GM23338 (cell line): ENCODE results near the gene AOC3. TPM values are rescaled to one million over a fixed set of nuclear protein-coding genes. Genes with fewer than 3 reads are reported as not detected.
A peak's percentile ranks its signal among the peaks of the same experiment; 100 is the strongest.

Source experiments
- ATAC-seq: fragments of 200-7000 bp; cut with Tn5 transposase; 3 replicates; pipeline ENCODE4 v1.9.1; 2020
- DNase-seq: peaks from one replicate; pipeline ENCODE4 v3.0.0-alpha.2; 2015; ENCODE audit warnings: low spot score
- H2AFZ ChIP-seq: fragments of 200-600 bp; sonication (generic); 2 replicates; pipeline ENCODE4 v1.8.0; 2016; ENCODE audit warnings: antibody characterized with exemption, mild to moderate bottlenecking, moderate library complexity
- H3F3A ChIP-seq: fragments of 200-600 bp; sonication (generic); replicated peaks from 2 replicates; pipeline ENCODE4 v1.8.0; 2017; ENCODE audit warnings: antibody characterized with exemption, mixed run types, low read depth
- H3K27ac ChIP-seq: fragments of 200-600 bp; sonication (generic); 2 replicates; pipeline ENCODE4 v1.6.1; 2016; ENCODE audit warnings: low read depth
- H3K27me3 ChIP-seq: fragments of 200-600 bp; sonication (generic); 2 replicates; pipeline ENCODE4 v1.8.0; 2016; ENCODE audit warnings: mild to moderate bottlenecking, mixed run types, moderate library complexity; ENCODE audit not compliant: insufficient read depth
- H3K36me3 ChIP-seq: fragments of 200-600 bp; sonication (generic); 2 replicates; pipeline ENCODE4 v1.8.0; 2016; ENCODE audit warnings: mild to moderate bottlenecking; ENCODE audit not compliant: insufficient read depth
- H3K4me1 ChIP-seq: fragments of 200-600 bp; sonication (generic); 2 replicates; pipeline ENCODE4 v1.8.0; 2016; ENCODE audit warnings: mild to moderate bottlenecking, moderate library complexity; ENCODE audit not compliant: insufficient read depth
- H3K4me2 ChIP-seq: fragments of 200-600 bp; sonication (generic); 2 replicates; pipeline ENCODE4 v1.7.1; 2017; ENCODE audit warnings: mixed run types
- H3K4me3 ChIP-seq: fragments of 200-600 bp; sonication (generic); 2 replicates; pipeline ENCODE4 v1.6.1; 2016; ENCODE audit warnings: mixed run types
- H3K79me2 ChIP-seq: fragments of 200-600 bp; sonication (generic); replicated peaks from 2 replicates; pipeline ENCODE4 v1.8.0; 2017; ENCODE audit warnings: mild to moderate bottlenecking; ENCODE audit not compliant: insufficient read depth
- H3K9me2 ChIP-seq: fragments of 200-600 bp; sonication (generic); 2 replicates; pipeline ENCODE4 v1.8.0; 2017; ENCODE audit not compliant: insufficient read depth
- H4K20me1 ChIP-seq: fragments of 200-600 bp; sonication (generic); replicated peaks from 2 replicates; pipeline ENCODE4 v1.8.0; 2017; ENCODE audit warnings: mild to moderate bottlenecking; ENCODE audit not compliant: insufficient read depth
- H3K27ac Mint-ChIP-seq: 2 replicates; pipeline ENCODE4 v1.8.0; 2020; ENCODE audit warnings: inconsistent platforms, mild to moderate bottlenecking, moderate library complexity, mixed read lengths
- H3K27me3 Mint-ChIP-seq: 3 replicates; pipeline ENCODE4 v1.8.0; 2022; ENCODE audit warnings: low read depth, mild to moderate bottlenecking, moderate library complexity, mixed read lengths, inconsistent platforms; ENCODE audit not compliant: insufficient read depth, poor library complexity
- H3K36me3 Mint-ChIP-seq: 3 replicates; pipeline ENCODE4 v1.8.0; 2021; ENCODE audit warnings: low read depth, mild to moderate bottlenecking, inconsistent platforms, moderate library complexity, mixed read lengths
- H3K4me1 Mint-ChIP-seq: 3 replicates; pipeline ENCODE4 v1.8.0; 2020; ENCODE audit warnings: mild to moderate bottlenecking, inconsistent platforms, mixed read lengths
- H3K4me3 Mint-ChIP-seq: 3 replicates; pipeline ENCODE4 v1.8.0; 2021; ENCODE audit warnings: moderate library complexity, mild to moderate bottlenecking, inconsistent platforms, mixed read lengths
- H3K9me3 Mint-ChIP-seq: 3 replicates; pipeline ENCODE4 v1.8.0; 2020; ENCODE audit warnings: moderate library complexity, mild to moderate bottlenecking, inconsistent platforms, mixed read lengths
- CREB1 ChIP-seq: fragments of 250-450 bp; sonication (Bioruptor Pico); IDR thresholded peaks from 2 replicates; pipeline ENCODE4 v1.5.0; 2020; ENCODE audit warnings: low read depth, mild to moderate bottlenecking, moderate library complexity
- EZH2 ChIP-seq: fragments of 200-600 bp; sonication (generic); IDR thresholded peaks from one replicate; pipeline ENCODE4 v1.8.0; 2017; ENCODE audit warnings: antibody characterized with exemption, mild to moderate bottlenecking, low read depth; ENCODE audit not compliant: unreplicated experiment
- EZH2phosphoT487 ChIP-seq: fragments of 200-600 bp; sonication (generic); IDR thresholded peaks from one replicate; pipeline ENCODE4 v1.8.1; 2018; ENCODE audit warnings: antibody characterized with exemption; ENCODE audit not compliant: unreplicated experiment
- JUNB ChIP-seq: IDR thresholded peaks from one replicate; pipeline ENCODE4 v1.6.1; 2016; ENCODE audit warnings: antibody characterized with exemption; ENCODE audit not compliant: unreplicated experiment
- NANOG ChIP-seq: IDR thresholded peaks from 2 replicates; pipeline ENCODE4 v1.6.1; 2016; ENCODE audit warnings: antibody characterized with exemption, borderline replicate concordance
- POLR2AphosphoS5 ChIP-seq: IDR thresholded peaks from 2 replicates; pipeline ENCODE4 v1.6.1; 2016; ENCODE audit warnings: antibody characterized with exemption, low read depth
- STAT1 ChIP-seq: IDR thresholded peaks from one replicate; pipeline ENCODE4 v1.6.1; 2016; ENCODE audit warnings: antibody characterized with exemption; ENCODE audit not compliant: unreplicated experiment
- ZNF114 ChIP-seq: fragments of 250-450 bp; sonication (Bioruptor Pico); IDR thresholded peaks from 2 replicates; pipeline ENCODE4 v1.5.0; 2020; ENCODE audit warnings: mild to moderate bottlenecking, moderate library complexity
- polyA plus RNA-seq: library from polyadenylated mRNA; unstranded; fragments of >200 nt; fragmentation: Nextera tagmentation; extraction: Ambion mirVana; gene quantifications from 2 replicates; pipeline ENCODE4 v1.2.1, GENCODE V29; 2016
- total RNA-seq: library from RNA; depleted of rRNA; stranded (reverse); fragments of >200 nt; shearing (Covaris generic); gene quantifications from 2 replicates; pipeline ENCODE4 v1.2.3, GENCODE V29; 2014
- TF ChIP-seq, protein P1 (sequence below): IDR thresholded peaks from one replicate; pipeline ENCODE4 v1.6.1; 2018; ENCODE audit warnings: antibody characterized with exemption; ENCODE audit not compliant: unreplicated experiment
- TF ChIP-seq, protein P2 (sequence below): IDR thresholded peaks from 2 replicates; pipeline ENCODE4 v1.6.1; 2016; ENCODE audit warnings: antibody characterized with exemption
- TF ChIP-seq, protein P3 (sequence below), 2 experiments: fragments of 200-600 bp in 1 of 2; sonication (generic) in 1 of 2; conservative IDR thresholded peaks; 2 replicates each; pipeline versions ENCODE4 v1.5.1 to v1.6.1; 2016 to 2017; ENCODE audit warnings: antibody characterized with exemption in 2 of 2, low read depth in 2 of 2, mild to moderate bottlenecking in 2 of 2, moderate library complexity in 1 of 2

The AOC3 gene
- total and polyA plus RNA-seq, 2 experiments from 2014 or later, result 1.4 to 1.7 TPM

DNA sequence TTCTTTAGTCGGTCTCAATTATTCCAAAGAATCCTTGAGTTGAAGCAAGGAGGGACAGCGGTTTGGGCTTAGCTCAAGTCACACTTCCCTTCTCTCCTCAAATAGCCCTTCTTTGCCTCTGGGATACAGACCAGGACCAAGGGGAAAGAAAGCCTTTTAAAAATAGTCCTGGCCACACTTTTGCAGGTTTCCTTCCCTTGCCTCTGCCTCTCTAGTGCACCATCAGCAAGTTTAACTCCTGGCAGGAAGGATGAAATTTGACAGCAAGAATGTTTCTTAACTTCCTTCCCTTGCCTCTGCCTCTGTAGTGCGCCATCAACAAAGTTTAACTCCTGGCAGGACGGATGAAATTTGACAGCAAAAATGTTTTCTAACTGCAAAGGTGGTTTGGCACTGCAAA lies 42.4 kb downstream of the AOC3 start (continued):
- TF ChIP-seq JUNB, result no peak

DNA sequence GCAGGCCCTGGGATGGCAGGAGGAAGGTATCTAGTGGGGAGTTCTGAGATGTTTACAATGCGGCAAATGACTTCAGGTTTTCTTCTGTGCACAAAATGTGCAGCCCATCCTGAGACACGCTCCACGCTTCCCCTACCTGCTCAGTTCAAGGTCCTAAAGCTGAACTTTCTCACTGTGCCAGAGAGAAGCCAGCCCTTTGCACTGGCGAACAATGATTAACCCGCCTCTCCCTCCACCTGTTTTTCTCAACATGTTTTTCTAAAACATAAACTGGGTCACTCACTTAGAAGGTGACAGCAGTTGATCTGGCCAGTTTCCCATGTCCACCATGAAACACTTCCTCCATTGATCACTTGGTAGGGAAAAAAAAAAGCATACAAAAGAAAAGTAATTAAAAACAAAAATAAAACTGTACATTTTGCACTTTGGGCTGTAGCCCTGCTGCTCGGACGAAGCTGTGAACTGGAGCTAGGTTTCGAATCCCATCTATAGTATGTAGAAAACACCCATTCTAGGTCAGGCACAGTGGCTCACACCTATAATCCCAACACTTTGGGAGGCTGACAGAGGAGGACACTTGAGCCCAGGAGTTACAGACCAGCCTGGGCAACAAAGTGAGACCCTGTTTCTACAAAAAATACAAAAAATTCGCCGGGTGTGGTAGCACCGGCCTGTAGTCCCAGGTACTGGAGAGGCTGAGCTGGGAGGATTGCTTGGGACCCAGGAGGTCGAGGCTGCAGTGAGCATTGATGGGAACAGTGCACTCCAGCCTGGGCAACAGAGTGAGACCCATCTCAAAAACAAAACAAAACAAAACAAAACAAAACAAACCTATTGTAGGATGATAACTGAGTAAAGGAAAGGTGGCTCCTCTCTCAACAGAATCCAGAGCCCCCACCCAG lies 43.5 kb downstream of the AOC3 start:
- TF ChIP-seq CREB1 (CRISPR knock-in tag), result no peak
- no peaks in the 10 kb centered on the region for H3F3A ChIP-seq
- no peaks in the 10 kb centered on the region for H3K79me2 ChIP-seq
- Mint-ChIP-seq H3K36me3 (no peaks in the 10 kb centered on the region), H3K9me3 (peaks cover 2% of the 10 kb centered on the region; the same call in 1 of the 3 replicates), H3K4me1 (peaks cover 14% of the 10 kb centered on the region), H3K4me3 (no peak overlapping the region), H3K27ac (no peak overlapping the region), H3K27me3 (peaks cover 6% of the 10 kb centered on the region)
- H4K20me1 ChIP-seq, result no peaks in the 10 kb centered on the region
- no peak overlapping the region for H3K4me2 ChIP-seq
- ATAC-seq (no peak), DNase-seq (no peak)
- no peak overlapping the region for H3K27ac ChIP-seq
- H3K27me3 ChIP-seq, result no peaks in the 10 kb centered on the region
- no peak overlapping the region for H2AFZ ChIP-seq
- no peaks in the 10 kb centered on the region for H3K36me3 ChIP-seq
- no peak overlapping the region for H3K4me3 ChIP-seq
- H3K9me2 ChIP-seq, result no peaks in the 10 kb centered on the region
- peaks cover 17% of the 10 kb centered on the region for H3K4me1 ChIP-seq

DNA sequence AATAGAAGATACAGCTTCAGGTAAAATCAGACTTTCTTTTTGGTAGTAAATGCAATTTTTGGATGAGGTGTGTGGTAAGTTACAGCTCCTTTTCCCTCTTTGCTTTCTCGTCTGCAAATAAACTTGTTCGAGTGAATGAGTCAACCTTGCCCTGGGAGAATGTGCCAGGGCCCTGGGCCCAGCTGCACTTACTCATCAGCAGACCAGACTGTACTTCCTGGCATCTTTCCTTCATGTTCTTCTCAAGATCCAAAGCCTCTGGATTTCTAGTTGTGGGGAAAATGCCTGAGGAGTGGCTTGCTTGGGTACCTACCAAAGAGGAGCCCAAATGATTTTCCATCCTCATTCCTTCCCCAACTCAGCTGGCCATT lies 44.2 kb downstream of the AOC3 start:
- peaks cover 17% of the 10 kb centered on the region for H3K4me1 ChIP-seq
- DNase-seq, result no peak
- 0 out of 2 replicates have a peak overlapping the region, but pooled peaks have one; percentile 56 for H2AFZ ChIP-seq
- Mint-ChIP-seq H3K4me1 (peaks cover 14% of the 10 kb centered on the region), H3K9me3 (peaks cover 2% of the 10 kb centered on the region; the same call in 1 of the 3 replicates), H3K4me3 (no peak overlapping the region), H3K36me3 (no peaks in the 10 kb centered on the region), H3K27ac (no peak overlapping the region), H3K27me3 (peaks cover 6% of the 10 kb centered on the region)
- H4K20me1 ChIP-seq, result no peaks in the 10 kb centered on the region
- no peak overlapping the region for H3K4me2 ChIP-seq
- no peak for ATAC-seq
- no peaks in the 10 kb centered on the region for H3K36me3 ChIP-seq
- no peak overlapping the region for H3K27ac ChIP-seq
- no peak overlapping the region for H3K4me3 ChIP-seq
- H3K9me2 ChIP-seq, result no peaks in the 10 kb centered on the region
- H3F3A ChIP-seq, result no peaks in the 10 kb centered on the region
- no peaks in the 10 kb centered on the region for H3K27me3 ChIP-seq
- H3K79me2 ChIP-seq, result no peaks in the 10 kb centered on the region
- TF ChIP-seq EZH2 (no peak), CREB1 (CRISPR knock-in tag) (no peak), JUNB (no peak), STAT1 (no peak), POLR2AphosphoS5 (no peak), EZH2phosphoT487 (no peak), ZNF114 (CRISPR knock-in tag) (no peak), NANOG (no peak)
- TF ChIP-seq, protein P1, sequence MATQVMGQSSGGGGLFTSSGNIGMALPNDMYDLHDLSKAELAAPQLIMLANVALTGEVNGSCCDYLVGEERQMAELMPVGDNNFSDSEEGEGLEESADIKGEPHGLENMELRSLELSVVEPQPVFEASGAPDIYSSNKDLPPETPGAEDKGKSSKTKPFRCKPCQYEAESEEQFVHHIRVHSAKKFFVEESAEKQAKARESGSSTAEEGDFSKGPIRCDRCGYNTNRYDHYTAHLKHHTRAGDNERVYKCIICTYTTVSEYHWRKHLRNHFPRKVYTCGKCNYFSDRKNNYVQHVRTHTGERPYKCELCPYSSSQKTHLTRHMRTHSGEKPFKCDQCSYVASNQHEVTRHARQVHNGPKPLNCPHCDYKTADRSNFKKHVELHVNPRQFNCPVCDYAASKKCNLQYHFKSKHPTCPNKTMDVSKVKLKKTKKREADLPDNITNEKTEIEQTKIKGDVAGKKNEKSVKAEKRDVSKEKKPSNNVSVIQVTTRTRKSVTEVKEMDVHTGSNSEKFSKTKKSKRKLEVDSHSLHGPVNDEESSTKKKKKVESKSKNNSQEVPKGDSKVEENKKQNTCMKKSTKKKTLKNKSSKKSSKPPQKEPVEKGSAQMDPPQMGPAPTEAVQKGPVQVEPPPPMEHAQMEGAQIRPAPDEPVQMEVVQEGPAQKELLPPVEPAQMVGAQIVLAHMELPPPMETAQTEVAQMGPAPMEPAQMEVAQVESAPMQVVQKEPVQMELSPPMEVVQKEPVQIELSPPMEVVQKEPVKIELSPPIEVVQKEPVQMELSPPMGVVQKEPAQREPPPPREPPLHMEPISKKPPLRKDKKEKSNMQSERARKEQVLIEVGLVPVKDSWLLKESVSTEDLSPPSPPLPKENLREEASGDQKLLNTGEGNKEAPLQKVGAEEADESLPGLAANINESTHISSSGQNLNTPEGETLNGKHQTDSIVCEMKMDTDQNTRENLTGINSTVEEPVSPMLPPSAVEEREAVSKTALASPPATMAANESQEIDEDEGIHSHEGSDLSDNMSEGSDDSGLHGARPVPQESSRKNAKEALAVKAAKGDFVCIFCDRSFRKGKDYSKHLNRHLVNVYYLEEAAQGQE, result no peak
- TF ChIP-seq, protein P2, sequence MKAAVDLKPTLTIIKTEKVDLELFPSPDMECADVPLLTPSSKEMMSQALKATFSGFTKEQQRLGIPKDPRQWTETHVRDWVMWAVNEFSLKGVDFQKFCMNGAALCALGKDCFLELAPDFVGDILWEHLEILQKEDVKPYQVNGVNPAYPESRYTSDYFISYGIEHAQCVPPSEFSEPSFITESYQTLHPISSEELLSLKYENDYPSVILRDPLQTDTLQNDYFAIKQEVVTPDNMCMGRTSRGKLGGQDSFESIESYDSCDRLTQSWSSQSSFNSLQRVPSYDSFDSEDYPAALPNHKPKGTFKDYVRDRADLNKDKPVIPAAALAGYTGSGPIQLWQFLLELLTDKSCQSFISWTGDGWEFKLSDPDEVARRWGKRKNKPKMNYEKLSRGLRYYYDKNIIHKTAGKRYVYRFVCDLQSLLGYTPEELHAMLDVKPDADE, result no peak
- TF ChIP-seq, protein P3, sequence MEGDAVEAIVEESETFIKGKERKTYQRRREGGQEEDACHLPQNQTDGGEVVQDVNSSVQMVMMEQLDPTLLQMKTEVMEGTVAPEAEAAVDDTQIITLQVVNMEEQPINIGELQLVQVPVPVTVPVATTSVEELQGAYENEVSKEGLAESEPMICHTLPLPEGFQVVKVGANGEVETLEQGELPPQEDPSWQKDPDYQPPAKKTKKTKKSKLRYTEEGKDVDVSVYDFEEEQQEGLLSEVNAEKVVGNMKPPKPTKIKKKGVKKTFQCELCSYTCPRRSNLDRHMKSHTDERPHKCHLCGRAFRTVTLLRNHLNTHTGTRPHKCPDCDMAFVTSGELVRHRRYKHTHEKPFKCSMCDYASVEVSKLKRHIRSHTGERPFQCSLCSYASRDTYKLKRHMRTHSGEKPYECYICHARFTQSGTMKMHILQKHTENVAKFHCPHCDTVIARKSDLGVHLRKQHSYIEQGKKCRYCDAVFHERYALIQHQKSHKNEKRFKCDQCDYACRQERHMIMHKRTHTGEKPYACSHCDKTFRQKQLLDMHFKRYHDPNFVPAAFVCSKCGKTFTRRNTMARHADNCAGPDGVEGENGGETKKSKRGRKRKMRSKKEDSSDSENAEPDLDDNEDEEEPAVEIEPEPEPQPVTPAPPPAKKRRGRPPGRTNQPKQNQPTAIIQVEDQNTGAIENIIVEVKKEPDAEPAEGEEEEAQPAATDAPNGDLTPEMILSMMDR (conservative IDR thresholded peaks at IDR 0.05; ENCODE audit: low read depth in 2 of 2), result no peak
